ENCODE results near the gene FBN2.

The FBN2 gene

DNA sequence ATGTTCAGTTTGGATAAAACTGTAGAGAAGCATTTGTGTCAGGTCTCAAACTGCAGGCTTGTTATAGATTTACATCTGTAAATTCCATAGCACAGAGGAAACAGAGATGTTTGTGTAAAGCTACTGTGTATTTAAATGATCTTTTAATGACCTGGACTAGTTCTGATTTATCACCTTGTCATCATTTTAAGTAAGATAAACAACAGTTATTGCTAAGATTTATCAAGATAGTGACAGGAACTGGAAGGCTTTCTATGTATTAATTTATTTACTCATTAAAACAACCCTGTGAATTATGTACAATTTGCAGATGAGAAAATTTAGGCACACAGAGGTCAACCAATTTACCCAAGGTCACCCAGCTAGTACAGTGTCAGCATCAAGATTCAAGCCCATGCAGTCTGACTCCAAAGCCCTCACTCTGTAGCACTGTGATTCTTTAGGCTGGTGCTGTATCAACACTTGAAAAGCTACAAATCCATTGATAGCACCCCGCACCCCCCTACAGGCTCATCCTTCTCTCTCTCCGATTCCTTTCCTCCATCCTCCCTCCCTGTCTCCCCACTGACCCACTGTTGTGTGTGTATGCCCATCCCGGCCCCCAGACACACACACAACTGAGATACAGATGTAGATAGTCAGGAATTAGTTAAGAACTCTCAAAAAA is 184.5 kb downstream of the FBN2 start:
- DNase-seq (no peak), ATAC-seq (ENCODE audit: insufficient read depth, low read depth) (no peak)
- Histone ChIP-seq H3K36me3 (ENCODE audit: insufficient read depth, low read length) (no peaks in the 10 kb centered on the region), H3K4me3 (ENCODE audit: low read depth in 1 of 2, low read length in 2 of 2) (no peak overlapping the region), H3K9me3 (ENCODE audit: insufficient read depth, low read length, severe bottlenecking) (no peaks in the 10 kb centered on the region), H3K79me2 (ENCODE audit: insufficient read depth, low read length) (no peaks in the 10 kb centered on the region), H3K4me2 (ENCODE audit: insufficient read depth, low read length) (no peak overlapping the region), H4K20me1 (ENCODE audit: insufficient read depth, low read length) (no peaks in the 10 kb centered on the region), H3K9ac (ENCODE audit: low read depth, low read length) (no peak overlapping the region), H3K4me1 (ENCODE audit: insufficient read depth, low read length) (no peaks in the 10 kb centered on the region), H3K27ac (ENCODE audit: low read length) (no peak overlapping the region), H3K27me3 (ENCODE audit: insufficient read depth, low read length, poor library complexity) (no peaks in the 10 kb centered on the region), H2AFZ (ENCODE audit: low read depth, low read length) (no peak overlapping the region)
- TF ChIP-seq, protein P1, sequence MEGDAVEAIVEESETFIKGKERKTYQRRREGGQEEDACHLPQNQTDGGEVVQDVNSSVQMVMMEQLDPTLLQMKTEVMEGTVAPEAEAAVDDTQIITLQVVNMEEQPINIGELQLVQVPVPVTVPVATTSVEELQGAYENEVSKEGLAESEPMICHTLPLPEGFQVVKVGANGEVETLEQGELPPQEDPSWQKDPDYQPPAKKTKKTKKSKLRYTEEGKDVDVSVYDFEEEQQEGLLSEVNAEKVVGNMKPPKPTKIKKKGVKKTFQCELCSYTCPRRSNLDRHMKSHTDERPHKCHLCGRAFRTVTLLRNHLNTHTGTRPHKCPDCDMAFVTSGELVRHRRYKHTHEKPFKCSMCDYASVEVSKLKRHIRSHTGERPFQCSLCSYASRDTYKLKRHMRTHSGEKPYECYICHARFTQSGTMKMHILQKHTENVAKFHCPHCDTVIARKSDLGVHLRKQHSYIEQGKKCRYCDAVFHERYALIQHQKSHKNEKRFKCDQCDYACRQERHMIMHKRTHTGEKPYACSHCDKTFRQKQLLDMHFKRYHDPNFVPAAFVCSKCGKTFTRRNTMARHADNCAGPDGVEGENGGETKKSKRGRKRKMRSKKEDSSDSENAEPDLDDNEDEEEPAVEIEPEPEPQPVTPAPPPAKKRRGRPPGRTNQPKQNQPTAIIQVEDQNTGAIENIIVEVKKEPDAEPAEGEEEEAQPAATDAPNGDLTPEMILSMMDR (IDR thresholded peaks at IDR 0.05; ENCODE audit: borderline replicate concordance, extremely low read depth, low read length, poor library complexity, severe bottlenecking): no peak
- TF ChIP-seq EZH2 (IDR thresholded peaks at IDR 0.05; ENCODE audit: borderline replicate concordance, low read depth, low read length, severe bottlenecking): no peak

DNA sequence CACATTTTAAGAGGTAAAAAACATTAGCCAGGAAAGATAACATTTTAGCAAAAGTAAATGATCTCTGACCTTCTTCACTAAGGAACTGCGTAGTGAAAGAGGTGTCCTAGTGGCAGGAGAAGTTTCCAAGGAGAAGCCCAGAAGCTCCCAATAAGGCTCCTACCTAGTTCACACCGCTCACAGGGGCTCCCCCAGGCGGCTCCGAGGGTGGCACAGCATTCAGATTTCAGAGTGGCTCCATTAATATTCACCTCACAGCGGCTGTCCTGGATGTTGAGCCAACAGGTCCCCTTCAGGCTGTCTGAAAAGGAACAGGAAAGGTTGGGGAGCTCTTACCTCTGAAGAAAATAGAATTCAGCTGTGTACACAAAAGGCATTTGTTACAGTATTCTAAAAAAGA is 187.3 kb downstream of the FBN2 start:
- ATAC-seq (ENCODE audit: insufficient read depth, low read depth) (no peak), DNase-seq (no peak)
- no peaks in the 10 kb centered on the region for H3K27me3 ChIP-seq (ENCODE audit: insufficient read depth, low read length, poor library complexity)
- H2AFZ ChIP-seq (ENCODE audit: low read depth, low read length): no peak overlapping the region
- no peaks in the 10 kb centered on the region for H3K9me3 ChIP-seq (ENCODE audit: insufficient read depth, low read length, severe bottlenecking)
- no peaks in the 10 kb centered on the region for H3K4me1 ChIP-seq (ENCODE audit: insufficient read depth, low read length)
- no peak overlapping the region for H3K27ac ChIP-seq (ENCODE audit: low read length)
- H3K79me2 ChIP-seq (ENCODE audit: insufficient read depth, low read length): no peaks in the 10 kb centered on the region
- no peak overlapping the region for H3K4me2 ChIP-seq (ENCODE audit: insufficient read depth, low read length)
- no peaks in the 10 kb centered on the region for H4K20me1 ChIP-seq (ENCODE audit: insufficient read depth, low read length)
- no peak for TF ChIP-seq EZH2 (IDR thresholded peaks at IDR 0.05; ENCODE audit: borderline replicate concordance, low read depth, low read length, severe bottlenecking)
- TF ChIP-seq, protein P1 (IDR thresholded peaks at IDR 0.05; ENCODE audit: borderline replicate concordance, extremely low read depth, low read length, poor library complexity, severe bottlenecking): no peak
- H3K4me3 ChIP-seq (ENCODE audit: low read depth in 1 of 2, low read length in 2 of 2): no peak overlapping the region
- H3K36me3 ChIP-seq (ENCODE audit: insufficient read depth, low read length): no peaks in the 10 kb centered on the region
- H3K9ac ChIP-seq (ENCODE audit: low read depth, low read length): no peak overlapping the region

DNA sequence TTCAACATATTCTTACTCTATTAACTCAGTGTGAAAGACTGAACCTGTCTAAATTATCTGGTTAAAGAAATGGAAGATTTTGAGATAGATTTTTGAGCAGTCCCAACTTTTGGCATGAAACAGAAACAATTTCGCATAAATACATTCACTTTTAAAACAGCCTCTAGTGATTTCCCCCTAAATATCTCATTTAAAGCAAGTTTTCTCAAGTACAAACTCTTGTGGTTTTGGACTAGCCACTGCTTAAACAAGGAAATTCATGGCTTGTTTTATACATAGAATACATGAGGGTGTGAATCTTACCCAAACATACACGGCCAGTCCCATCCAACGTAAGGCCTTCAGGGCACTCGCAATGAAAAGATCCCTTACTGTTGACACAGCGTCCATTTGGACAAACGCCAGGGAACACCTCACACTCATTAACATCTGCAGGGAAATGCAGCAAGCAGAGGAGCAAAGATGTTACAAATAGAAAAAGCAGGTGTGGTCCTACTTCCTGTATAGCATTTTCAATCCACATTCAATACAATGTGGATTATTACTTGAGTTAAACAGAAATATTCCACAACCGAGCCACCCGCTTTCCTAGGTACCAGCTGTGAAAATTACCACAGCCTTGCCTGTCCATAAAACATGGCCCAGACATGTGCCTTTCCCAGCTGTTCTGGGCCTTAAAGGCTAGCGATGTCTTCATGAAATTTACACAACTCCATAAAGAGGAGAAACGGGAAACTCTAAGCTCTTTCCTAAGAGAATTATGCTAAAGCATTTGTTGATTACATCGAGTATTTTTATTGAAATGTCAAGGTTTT is 188.8 kb downstream of the FBN2 start:
- Histone ChIP-seq H3K79me2 (ENCODE audit: insufficient read depth, low read length) (no peaks in the 10 kb centered on the region), H3K36me3 (ENCODE audit: insufficient read depth, low read length) (no peaks in the 10 kb centered on the region), H3K4me1 (ENCODE audit: insufficient read depth, low read length) (no peaks in the 10 kb centered on the region), H3K9ac (ENCODE audit: low read depth, low read length) (no peak overlapping the region), H3K4me2 (ENCODE audit: insufficient read depth, low read length) (no peak overlapping the region), H2AFZ (ENCODE audit: low read depth, low read length) (no peak overlapping the region), H3K4me3 (ENCODE audit: low read depth in 1 of 2, low read length in 2 of 2) (no peak overlapping the region), H3K27ac (ENCODE audit: low read length) (no peak overlapping the region), H3K27me3 (ENCODE audit: insufficient read depth, low read length, poor library complexity) (no peaks in the 10 kb centered on the region), H4K20me1 (ENCODE audit: insufficient read depth, low read length) (no peaks in the 10 kb centered on the region), H3K9me3 (ENCODE audit: insufficient read depth, low read length, severe bottlenecking) (no peaks in the 10 kb centered on the region)
- ATAC-seq (ENCODE audit: insufficient read depth, low read depth): no peak
- DNase-seq: no peak
- TF ChIP-seq, protein P1 (IDR thresholded peaks at IDR 0.05; ENCODE audit: borderline replicate concordance, extremely low read depth, low read length, poor library complexity, severe bottlenecking): no peak
- TF ChIP-seq EZH2 (IDR thresholded peaks at IDR 0.05; ENCODE audit: borderline replicate concordance, low read depth, low read length, severe bottlenecking): no peak

Data from DND-41 (cell line).